HG02798 (cell line): Measurements from ENCODE around the gene TRIM69.
"Not testable (repeated sequence)": the region's sequence is repeated elsewhere in the genome, so short reads cannot be mapped to it uniquely, and the experiment has no call there.

Experiments used
- ATAC-seq: cut with Tn5 transposase; IDR thresholded peaks from one replicate; pipeline ENCODE4 v1.9.1; 2021; ENCODE audit warnings: mild to moderate bottlenecking; ENCODE audit not compliant: unreplicated experiment, poor library complexity

TRIM69 gene

GRCh38 chr15:44738340-44738984 lies 2.1 kb downstream of the TRIM69 start:
- ATAC-seq: no peak

DNA sequence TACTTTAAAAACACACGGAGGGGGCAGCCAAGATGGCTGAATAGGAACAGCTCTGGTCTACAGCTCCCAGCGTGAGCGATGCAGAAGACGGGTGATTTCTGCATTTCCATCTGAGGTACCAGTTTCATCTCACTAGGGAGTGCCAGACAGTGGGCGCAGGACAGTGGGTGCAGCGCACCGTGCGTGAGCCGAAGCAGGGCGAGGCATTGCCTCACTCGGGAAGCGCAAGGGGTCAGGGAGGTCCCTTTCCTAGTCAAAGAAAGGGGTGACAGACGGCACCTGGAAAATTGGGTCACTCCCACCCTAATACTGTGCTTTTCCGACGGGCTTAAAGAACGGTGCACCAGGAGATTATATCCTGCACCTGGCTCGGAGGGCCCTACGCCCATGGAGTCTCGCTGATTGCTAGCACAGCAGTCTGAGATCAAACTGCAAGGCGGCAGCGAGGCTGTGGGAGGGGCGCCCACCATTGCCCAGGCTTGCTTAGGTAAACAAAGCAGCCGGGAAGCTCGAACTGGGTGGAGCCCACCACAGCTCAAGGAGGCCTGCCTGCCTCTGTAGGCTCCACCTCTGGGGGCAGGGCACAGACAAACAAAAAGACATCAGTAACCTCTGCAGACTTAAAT lies 3.0 kb downstream of the TRIM69 start:
- ATAC-seq: not testable (repeated sequence)

DNA sequence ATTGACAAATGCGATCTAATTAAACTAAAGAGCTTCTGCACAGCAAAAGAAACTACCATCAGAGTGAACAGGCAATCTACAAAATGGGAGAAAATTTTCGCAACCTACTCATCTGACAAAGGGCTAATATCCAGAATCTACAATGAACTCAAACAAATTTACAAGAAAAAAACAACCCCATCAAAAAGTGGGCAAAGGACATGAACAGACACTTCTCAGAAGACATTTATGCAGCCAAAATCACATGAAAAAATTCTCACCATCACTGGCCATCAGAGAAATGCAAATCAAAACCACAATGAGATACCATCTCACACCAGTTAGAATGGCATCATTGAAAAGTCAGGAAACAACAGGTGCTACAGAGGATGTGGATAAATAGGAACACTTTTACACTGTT lies 7.1 kb downstream of the TRIM69 start:
- not testable (repeated sequence) for ATAC-seq

DNA sequence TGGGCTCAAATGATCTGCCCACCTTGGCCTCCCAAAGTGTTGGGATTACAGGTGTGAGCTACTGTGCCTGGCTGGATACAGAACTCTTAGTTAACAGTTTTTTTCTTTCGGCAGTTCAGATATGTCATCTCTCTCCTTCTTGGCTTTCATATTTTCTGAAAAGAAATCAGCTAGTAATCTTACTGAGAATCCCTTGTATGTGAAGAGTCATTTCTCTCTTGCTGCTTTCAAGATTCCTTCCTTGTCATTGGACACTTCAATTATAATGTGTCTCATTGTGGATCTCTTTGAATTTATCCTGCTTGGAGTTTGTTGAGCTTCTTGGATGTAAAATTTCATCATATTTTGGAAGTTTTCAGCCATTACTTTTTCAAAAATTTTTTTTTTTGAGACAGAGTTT lies 17.0 kb downstream of the TRIM69 start:
- no peak for ATAC-seq

- ATAC-seq: no peak
Measured at GRCh38 chr15:44763187-44763586, 26.9 kb downstream of the TRIM69 start.

- no peak for ATAC-seq
Measured at GRCh38 chr15:44763848-44764247, 27.5 kb downstream of the TRIM69 start.

GRCh38 chr15:44765036-44765435 lies 28.7 kb downstream of the TRIM69 start:
- no peak for ATAC-seq

DNA sequence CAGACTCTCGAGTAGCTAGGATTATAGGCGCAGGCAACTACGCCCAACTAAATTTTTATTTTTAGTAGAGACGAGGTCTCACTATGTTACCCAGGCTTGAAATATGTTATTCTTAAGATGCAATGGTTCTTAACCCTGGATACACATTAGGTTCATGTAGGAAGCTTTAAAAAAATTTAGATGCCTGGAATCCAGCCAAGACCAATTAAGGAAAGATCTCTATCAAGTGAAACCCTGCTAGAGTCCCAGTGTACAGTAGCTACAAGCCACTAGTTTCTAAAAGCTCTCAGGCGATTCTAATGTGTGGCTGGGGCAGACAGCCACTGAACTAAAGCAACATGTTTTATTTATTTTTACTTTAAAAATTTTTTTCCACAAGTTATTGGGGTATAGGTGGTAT lies 33.2 kb downstream of the TRIM69 start:
- ATAC-seq: no peak

- ATAC-seq: not testable (repeated sequence)
Measured at GRCh38 chr15:44770715-44771114, 34.4 kb downstream of the TRIM69 start.

- ATAC-seq: no peak
Measured at GRCh38 chr15:44775953-44776352, 39.6 kb downstream of the TRIM69 start.

GRCh38 chr15:44779761-44780160 lies 43.4 kb downstream of the TRIM69 start:
- ATAC-seq: no peak

DNA sequence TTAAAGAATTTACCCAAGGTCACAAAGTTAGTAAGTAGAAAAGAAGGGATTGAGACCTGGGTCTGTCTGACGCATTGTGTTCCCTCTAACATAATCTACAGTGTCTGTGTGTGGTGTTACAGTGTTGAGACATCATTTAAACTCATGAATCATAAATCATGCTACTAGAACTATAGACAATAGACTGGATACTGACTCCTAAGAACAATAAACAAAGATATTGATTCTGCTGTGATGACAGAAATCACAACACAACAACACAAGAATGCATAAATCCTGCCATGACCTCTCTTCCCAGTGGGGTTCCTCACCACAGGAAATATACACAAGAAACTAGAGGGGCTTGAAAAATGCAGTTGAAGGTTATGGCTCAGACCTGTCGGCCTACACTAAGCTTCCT lies 44.3 kb downstream of the TRIM69 start:
- no peak for ATAC-seq

GRCh38 chr15:44781128-44781810 lies 44.9 kb downstream of the TRIM69 start:
- no peak for ATAC-seq

DNA sequence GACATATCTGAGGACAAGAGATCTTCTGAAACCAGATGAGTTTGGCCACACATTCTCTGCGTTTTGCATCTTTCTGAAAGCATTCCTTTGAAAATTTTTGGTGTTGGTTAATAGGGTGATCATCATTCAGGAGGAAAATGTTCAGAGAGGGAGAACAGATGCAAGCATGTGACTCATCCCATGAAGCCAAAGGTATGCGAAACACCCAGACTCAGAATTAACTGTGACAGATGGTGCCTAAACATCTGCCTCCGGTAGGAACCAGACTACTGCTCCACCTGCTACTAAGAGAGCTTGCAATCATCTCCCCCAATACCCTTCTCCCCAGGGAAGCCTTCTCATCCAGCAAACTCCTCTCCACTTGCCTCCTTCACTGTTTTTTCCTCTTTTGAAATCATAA lies 46.2 kb downstream of the TRIM69 start:
- ATAC-seq: no peak

GRCh38 chr15:44784918-44785274 lies 48.6 kb downstream of the TRIM69 start:
- ATAC-seq: not testable (repeated sequence)

DNA sequence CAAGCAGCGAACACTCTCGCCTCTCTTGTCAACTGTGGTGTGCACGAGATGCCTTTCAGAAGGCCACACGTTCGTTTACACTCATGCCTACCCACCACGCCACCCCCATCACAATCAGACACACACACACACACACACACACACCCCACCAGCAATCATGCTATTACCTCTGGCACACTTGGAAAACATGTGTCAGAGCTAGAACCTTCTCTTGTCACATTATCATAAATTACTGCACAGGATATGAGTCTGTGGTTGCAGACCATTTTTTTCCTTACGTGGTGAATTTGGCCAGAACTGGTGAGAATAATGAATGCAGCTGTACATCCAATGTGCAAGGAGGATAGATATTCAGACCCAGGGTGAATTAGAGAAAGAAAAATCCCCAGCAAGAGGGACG lies 52.4 kb downstream of the TRIM69 start:
- no peak for ATAC-seq

GRCh38 chr15:44790215-44790614 lies 53.9 kb downstream of the TRIM69 start:
- ATAC-seq: no peak

GRCh38 chr15:44790656-44791055 lies 54.3 kb downstream of the TRIM69 start:
- ATAC-seq: no peak

DNA sequence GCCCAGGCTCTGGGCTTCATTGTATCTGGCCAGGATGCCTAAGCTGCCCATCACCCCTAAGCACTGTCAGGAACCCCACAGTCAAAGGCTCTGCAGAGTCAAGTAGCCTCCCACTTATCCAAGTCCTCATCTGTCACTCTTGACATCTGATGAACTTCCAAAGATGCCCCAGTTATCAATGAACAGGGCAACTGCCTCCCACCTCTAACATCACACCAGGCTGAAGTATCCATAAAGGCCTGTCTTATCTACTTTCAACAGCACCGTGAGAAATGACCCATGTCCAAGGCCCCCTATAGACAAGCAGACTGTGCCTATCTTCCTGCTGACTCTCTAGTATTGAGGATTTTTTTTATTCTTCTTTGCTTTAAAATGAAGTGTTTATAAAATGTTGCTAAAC lies 56.4 kb downstream of the TRIM69 start:
- no peak for ATAC-seq

- ATAC-seq: no peak
Measured at GRCh38 chr15:44794072-44794471, 57.7 kb downstream of the TRIM69 start.

- ATAC-seq: no peak
Measured at GRCh38 chr15:44796508-44796907, 60.2 kb downstream of the TRIM69 start.

DNA sequence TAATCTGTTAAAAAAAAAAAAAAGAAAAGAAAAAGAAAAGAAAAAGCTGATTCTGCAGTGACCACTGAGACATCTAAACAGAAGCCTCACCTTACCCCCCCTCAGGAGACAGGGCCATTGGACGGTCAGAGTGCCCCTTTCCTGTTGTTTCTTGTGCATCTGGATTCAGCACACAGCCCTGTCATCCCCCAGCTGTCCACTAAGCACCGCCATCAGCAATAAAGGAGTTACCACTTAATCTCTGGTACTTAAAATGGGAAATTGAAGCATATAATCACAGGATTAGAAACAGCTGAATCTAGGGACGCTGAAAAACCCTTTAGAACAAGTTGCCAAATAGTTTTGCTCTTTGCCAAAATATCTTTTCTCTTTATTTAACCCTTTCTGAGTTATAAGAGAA lies 62.5 kb downstream of the TRIM69 start:
- no peak for ATAC-seq
